ENCODE data around the gene BCAP29. TPM values are rescaled to one million over a fixed set of nuclear protein-coding genes. Genes with fewer than 3 reads are reported as not detected.
"Not testable (repeated sequence)": the region's sequence is repeated elsewhere in the genome, so short reads cannot be mapped to it uniquely, and the experiment has no call there.

Gene BCAP29, protein sequence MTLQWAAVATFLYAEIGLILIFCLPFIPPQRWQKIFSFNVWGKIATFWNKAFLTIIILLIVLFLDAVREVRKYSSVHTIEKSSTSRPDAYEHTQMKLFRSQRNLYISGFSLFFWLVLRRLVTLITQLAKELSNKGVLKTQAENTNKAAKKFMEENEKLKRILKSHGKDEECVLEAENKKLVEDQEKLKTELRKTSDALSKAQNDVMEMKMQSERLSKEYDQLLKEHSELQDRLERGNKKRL
- total RNA-seq, result 12.0 TPM

DNA sequence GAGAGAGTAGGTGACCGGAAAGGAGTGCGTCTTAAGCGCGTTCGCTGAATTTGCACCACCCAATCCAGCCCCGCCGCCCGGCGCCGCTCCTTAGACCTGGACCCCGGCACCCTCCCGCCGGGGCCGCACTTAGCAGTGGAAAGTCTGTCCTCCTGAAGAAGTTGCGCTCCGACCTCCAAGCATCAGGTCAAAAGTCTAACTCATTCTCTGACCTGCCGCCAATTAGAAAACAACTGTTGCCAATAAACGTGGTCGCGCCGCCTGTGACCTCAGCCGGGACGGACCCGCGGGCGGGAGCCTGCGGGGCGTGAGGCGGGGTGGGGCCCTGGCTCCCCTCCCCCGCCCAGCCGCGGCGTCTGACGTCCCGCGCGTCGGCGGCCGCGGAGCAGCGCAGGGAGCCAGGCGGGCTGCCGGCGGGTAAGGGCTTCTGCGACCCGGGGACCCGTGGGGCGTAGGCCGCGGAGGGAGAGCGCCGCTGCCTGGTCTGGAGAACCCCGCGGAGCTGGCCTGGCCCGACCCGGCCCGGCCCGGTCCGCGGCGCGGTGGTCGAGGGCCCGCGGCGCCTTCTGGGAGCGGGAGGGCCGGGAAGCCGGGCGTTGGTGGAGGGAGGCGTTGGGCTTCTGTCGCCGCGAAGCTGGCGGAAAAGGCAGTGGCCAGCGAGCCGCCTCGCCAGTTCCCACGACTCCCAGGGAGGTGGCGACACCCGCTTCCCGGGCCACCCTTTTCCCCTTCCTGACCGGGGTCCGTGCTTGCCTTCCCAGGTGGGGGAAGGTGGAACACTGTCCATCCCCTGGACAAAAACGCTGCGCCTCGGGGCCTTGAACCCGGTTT lies at the start of gene BCAP29:
Gene BCAP29 (plus strand): TSS at position 362 of the 831 bp plus-strand sequence. CDS start 527 bp downstream, outside the sequence.
- peaks cover 6 to 11% (median 6%) of the 10 kb centered on the region in 3 donors for H3K4me1 ChIP-seq (ENCODE audit: control insufficient read depth in 3 of 3, insufficient read depth in 3 of 3, low read length in 3 of 3)
- peak within 1 kb of the TSS; percentile 89 to 94 (median 94) for H3K9ac ChIP-seq (ENCODE audit: low read depth in 1 of 3, low read length in 3 of 3)
- H3K4me3 ChIP-seq (ENCODE audit: low read length in 3 of 3), result peak within 1 kb of the TSS; percentile 68 to 86 (median 83)
- peak within 1 kb of the TSS; percentile 92 for H3K27ac ChIP-seq (ENCODE audit: low read depth, low read length)
- H3K36me3 ChIP-seq (ENCODE audit: control insufficient read depth in 3 of 3, insufficient read depth in 3 of 3, low read length in 3 of 3), result peaks cover 3 to 13% (median 5%) of the 10 kb centered on the region in 3 donors
- H3K27me3 ChIP-seq (ENCODE audit: control insufficient read depth in 3 of 3, insufficient read depth in 3 of 3, low read length in 3 of 3), result no peaks in the 10 kb centered on the region
- H3K9me3 ChIP-seq (ENCODE audit: control insufficient read depth in 3 of 3, low read length in 3 of 3), result no peaks in the 10 kb centered on the region

DNA sequence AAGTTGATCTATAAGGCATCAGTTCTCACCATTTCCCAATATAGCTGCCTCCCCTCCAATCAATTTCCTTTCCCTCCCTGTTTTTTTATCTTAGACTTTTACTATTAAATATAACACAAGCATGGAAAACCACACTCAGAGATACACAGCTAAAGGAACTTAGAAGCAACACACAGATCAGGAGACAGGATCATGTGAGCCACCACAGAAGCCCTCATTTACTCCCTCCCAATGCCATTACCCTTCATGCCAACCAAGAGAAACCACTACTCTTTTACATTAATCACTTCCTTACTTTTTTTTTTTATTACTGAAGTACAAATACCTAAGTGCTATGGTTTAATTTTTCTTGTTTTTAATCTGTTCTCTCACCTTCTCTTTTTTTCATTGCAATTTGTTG lies 49.3 kb upstream of the BCAP29 start:
- H3K9me3 ChIP-seq (ENCODE audit: control insufficient read depth in 3 of 3, low read length in 3 of 3), result no peaks in the 10 kb centered on the region

DNA sequence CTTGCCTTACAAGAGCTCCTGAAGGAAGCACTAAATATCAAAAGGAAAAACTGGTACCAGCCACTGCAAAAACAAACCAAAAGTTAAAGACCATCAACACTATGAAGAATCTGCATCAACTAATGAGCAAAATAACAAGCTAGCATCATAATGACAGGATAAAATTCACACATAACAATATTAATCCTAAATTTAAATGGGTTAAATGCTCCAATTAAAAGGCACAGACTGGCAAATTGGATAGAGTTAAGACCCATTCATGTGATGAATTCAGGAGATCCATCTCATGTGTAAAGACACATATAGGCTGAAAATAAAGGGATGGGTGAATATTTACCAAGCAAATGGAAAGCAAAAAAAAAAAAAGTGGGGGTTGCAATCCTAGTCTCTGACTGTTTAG lies 45.9 kb upstream of the BCAP29 start:
- Histone ChIP-seq H3K27me3 (ENCODE audit: control insufficient read depth in 3 of 3, insufficient read depth in 3 of 3, low read length in 3 of 3) (no peaks in the 10 kb centered on the region), H3K36me3 (ENCODE audit: control insufficient read depth in 3 of 3, insufficient read depth in 3 of 3, low read length in 3 of 3) (peaks cover 0 to 4% (median 2%) of the 10 kb centered on the region in 3 donors), H3K4me1 (ENCODE audit: control insufficient read depth in 3 of 3, insufficient read depth in 3 of 3, low read length in 3 of 3) (peaks cover 2 to 4% (median 2%) of the 10 kb centered on the region in 3 donors), H3K4me3 (ENCODE audit: low read length in 3 of 3) (no peak overlapping the region), H3K9me3 (ENCODE audit: control insufficient read depth in 3 of 3, low read length in 3 of 3) (no peaks in the 10 kb centered on the region), H3K27ac (ENCODE audit: low read depth, low read length) (no peak overlapping the region), H3K9ac (ENCODE audit: low read depth in 1 of 3, low read length in 3 of 3) (no peak overlapping the region)

More for the DNA sequence above, 49.3 kb upstream of the BCAP29 start:
- Histone ChIP-seq H3K9ac (ENCODE audit: low read depth in 1 of 3, low read length in 3 of 3) (no peak overlapping the region), H3K4me3 (ENCODE audit: low read length in 3 of 3) (no peak overlapping the region), H3K4me1 (ENCODE audit: control insufficient read depth in 3 of 3, insufficient read depth in 3 of 3, low read length in 3 of 3) (peaks cover 2 to 4% (median 2%) of the 10 kb centered on the region in 3 donors), H3K36me3 (ENCODE audit: control insufficient read depth in 3 of 3, insufficient read depth in 3 of 3, low read length in 3 of 3) (peaks cover 0 to 5% (median 3%) of the 10 kb centered on the region in 3 donors), H3K27ac (ENCODE audit: low read depth, low read length) (no peak overlapping the region), H3K27me3 (ENCODE audit: control insufficient read depth in 3 of 3, insufficient read depth in 3 of 3, low read length in 3 of 3) (no peaks in the 10 kb centered on the region)

DNA sequence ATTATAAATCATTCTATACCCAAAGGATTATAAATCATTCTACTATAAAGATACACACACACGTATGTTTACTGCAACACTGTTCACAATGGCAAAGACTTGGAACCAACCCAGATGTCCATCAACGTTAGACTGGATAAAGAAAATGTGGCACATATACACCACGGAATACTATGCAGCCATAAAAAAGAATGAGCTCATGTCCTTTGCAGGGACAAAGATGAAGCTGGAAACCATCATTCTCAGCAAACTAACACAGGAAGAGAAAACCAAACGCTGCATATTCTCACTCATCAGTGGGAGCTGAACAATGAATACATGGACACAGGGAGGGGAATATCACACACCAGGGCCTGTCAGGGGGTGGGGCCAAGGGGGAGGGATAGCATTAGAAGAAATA lies 42.8 kb upstream of the BCAP29 start:
- not testable (repeated sequence) for H3K9me3 ChIP-seq (ENCODE audit: control insufficient read depth in 3 of 3, low read length in 3 of 3); H3K4me1 ChIP-seq (ENCODE audit: control insufficient read depth in 3 of 3, insufficient read depth in 3 of 3, low read length in 3 of 3); H3K27me3 ChIP-seq (ENCODE audit: control insufficient read depth in 3 of 3, insufficient read depth in 3 of 3, low read length in 3 of 3); H3K4me3 ChIP-seq (ENCODE audit: low read length in 3 of 3); H3K36me3 ChIP-seq (ENCODE audit: control insufficient read depth in 3 of 3, insufficient read depth in 3 of 3, low read length in 3 of 3); H3K9ac ChIP-seq (ENCODE audit: low read depth in 1 of 3, low read length in 3 of 3); H3K27ac ChIP-seq (ENCODE audit: low read depth, low read length)

DNA sequence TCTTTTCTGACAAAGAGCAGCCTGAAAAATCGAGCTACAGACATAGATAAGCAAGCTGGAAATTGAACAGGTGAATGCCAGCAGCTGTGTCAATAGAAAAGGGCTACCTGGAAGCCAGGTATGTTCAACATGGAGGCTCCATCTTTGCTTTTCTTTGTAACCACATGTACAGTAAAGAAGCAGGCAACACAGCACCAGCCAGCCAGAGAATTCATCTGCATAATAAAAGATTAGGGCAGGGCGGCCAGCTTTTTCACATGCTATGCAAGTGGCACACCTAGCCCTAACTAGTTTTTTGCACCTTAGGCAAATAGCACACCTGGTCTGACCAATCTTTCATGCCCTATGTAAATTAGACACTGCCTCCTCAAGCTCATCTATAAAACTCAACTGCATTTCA lies 42.0 kb upstream of the BCAP29 start:
- H3K36me3 ChIP-seq (ENCODE audit: control insufficient read depth in 3 of 3, insufficient read depth in 3 of 3, low read length in 3 of 3), result peaks cover 0 to 4% (median 2%) of the 10 kb centered on the region in 3 donors
- H3K9me3 ChIP-seq (ENCODE audit: control insufficient read depth in 3 of 3, low read length in 3 of 3), result no peaks in the 10 kb centered on the region
- H3K27ac ChIP-seq (ENCODE audit: low read depth, low read length), result no peak overlapping the region
- H3K4me1 ChIP-seq (ENCODE audit: control insufficient read depth in 3 of 3, insufficient read depth in 3 of 3, low read length in 3 of 3), result no peaks in the 10 kb centered on the region
- no peak overlapping the region for H3K9ac ChIP-seq (ENCODE audit: low read depth in 1 of 3, low read length in 3 of 3)
- H3K4me3 ChIP-seq (ENCODE audit: low read length in 3 of 3), result no peak overlapping the region
- H3K27me3 ChIP-seq (ENCODE audit: control insufficient read depth in 3 of 3, insufficient read depth in 3 of 3, low read length in 3 of 3), result no peaks in the 10 kb centered on the region

DNA sequence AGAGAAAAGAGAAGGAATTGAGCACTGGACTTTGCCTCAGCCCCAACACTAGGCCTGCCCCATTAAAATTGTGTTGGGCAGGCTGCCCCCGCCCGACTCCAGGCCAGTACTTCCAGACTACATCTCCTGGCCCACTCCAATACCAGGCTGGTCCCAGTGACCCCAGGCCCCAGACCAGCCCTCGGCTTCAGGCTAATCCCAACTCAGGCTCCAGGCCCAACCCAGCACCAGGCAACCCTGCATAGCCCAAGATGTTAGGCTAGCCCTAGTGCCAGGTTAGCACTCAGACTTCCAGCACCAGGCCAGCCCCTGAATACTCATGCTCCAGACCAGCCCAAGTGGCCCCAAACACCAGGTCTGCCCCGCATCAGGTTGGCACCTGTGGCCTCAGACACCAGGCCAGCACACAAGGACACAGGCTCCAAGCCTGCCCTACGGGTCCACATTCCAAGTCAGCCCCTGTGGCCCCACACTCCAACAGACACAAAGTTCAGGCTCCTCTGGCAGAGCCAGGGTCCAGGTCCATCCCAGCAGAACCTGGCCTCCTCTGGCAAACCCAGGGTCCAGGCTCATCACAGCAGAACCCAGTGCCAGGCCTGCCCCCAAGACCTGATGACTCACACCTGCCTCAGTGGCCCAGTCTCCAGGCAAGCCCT lies 36.6 kb upstream of the BCAP29 start:
- Histone ChIP-seq H3K27me3 (ENCODE audit: control insufficient read depth in 3 of 3, insufficient read depth in 3 of 3, low read length in 3 of 3) (no peaks in the 10 kb centered on the region), H3K4me3 (ENCODE audit: low read length in 3 of 3) (no peak overlapping the region), H3K9me3 (ENCODE audit: control insufficient read depth in 3 of 3, low read length in 3 of 3) (peaks cover 0 to 4% (median 0%) of the 10 kb centered on the region in 3 donors), H3K9ac (ENCODE audit: low read depth in 1 of 3, low read length in 3 of 3) (no peak overlapping the region), H3K27ac (ENCODE audit: low read depth, low read length) (no peak overlapping the region), H3K36me3 (ENCODE audit: control insufficient read depth in 3 of 3, insufficient read depth in 3 of 3, low read length in 3 of 3) (peaks cover 4 to 14% (median 4%) of the 10 kb centered on the region in 3 donors), H3K4me1 (ENCODE audit: control insufficient read depth in 3 of 3, insufficient read depth in 3 of 3, low read length in 3 of 3) (no peaks in the 10 kb centered on the region)

DNA sequence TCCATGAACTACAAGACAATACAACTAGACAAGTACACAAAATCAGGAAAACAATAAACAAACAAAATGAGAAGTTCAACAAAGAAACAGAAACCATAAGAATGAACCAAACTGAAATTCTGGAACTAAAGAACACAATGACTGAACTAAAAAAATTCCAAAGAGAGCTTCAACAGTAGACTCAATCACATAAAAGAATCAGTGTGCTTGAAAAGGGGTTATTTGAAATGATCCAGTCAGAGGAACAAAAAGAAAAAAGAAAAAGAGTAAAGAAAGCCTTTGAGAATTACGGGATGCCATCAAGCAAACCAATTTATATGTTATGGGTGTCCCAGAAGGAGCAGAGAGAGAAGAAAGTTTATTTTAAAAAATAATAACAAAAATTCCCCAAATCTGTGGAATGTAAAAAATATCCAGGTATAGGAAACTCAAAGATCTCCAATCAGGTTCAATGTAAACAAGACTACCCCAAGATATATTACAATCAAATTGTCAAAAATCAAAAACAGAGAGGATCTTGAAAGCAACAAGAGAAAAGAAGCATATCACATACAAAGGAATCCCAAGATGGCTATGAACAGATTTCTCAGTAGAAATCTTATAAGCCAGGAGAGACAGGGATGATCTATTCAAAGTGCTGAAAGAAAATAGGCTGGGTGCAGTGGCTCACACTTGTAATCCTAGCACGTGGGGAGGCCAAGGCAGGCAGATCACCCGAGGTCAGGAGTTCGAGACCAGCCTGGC lies 35.0 kb upstream of the BCAP29 start:
- peaks cover 4 to 16% (median 4%) of the 10 kb centered on the region in 3 donors for H3K36me3 ChIP-seq (ENCODE audit: control insufficient read depth in 3 of 3, insufficient read depth in 3 of 3, low read length in 3 of 3)
- no peaks in the 10 kb centered on the region for H3K4me1 ChIP-seq (ENCODE audit: control insufficient read depth in 3 of 3, insufficient read depth in 3 of 3, low read length in 3 of 3)
- H3K9me3 ChIP-seq (ENCODE audit: control insufficient read depth in 3 of 3, low read length in 3 of 3), result peaks cover 0 to 4% (median 0%) of the 10 kb centered on the region in 3 donors
- no peaks in the 10 kb centered on the region for H3K27me3 ChIP-seq (ENCODE audit: control insufficient read depth in 3 of 3, insufficient read depth in 3 of 3, low read length in 3 of 3)
- H3K4me3 ChIP-seq (ENCODE audit: low read length in 3 of 3), result no peak overlapping the region
- no peak overlapping the region for H3K27ac ChIP-seq (ENCODE audit: low read depth, low read length)
- no peak overlapping the region for H3K9ac ChIP-seq (ENCODE audit: low read depth in 1 of 3, low read length in 3 of 3)

DNA sequence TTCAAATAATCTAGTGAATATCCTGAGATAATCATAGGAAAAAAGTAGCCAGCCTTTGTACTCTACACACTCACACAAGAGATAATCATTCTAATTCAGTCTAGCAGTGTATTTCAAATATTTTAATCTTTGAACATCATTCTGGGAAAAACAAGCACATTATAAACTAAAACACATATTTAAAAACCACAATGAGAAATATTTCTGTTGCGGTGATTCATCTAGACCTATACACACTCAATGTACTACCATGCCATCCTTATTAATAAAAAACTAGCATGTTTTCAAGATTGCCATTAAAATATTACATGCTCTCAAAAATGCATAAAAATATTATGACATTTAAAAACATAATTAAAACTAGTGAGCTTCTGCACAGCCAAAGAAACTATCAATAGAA lies 28.1 kb upstream of the BCAP29 start:
- Histone ChIP-seq H3K27me3 (ENCODE audit: control insufficient read depth in 3 of 3, insufficient read depth in 3 of 3, low read length in 3 of 3) (no peaks in the 10 kb centered on the region), H3K4me1 (ENCODE audit: control insufficient read depth in 3 of 3, insufficient read depth in 3 of 3, low read length in 3 of 3) (no peaks in the 10 kb centered on the region), H3K9me3 (ENCODE audit: control insufficient read depth in 3 of 3, low read length in 3 of 3) (no peaks in the 10 kb centered on the region), H3K27ac (ENCODE audit: low read depth, low read length) (no peak overlapping the region), H3K36me3 (ENCODE audit: control insufficient read depth in 3 of 3, insufficient read depth in 3 of 3, low read length in 3 of 3) (peaks cover 8 to 23% (median 11%) of the 10 kb centered on the region in 3 donors), H3K4me3 (ENCODE audit: low read length in 3 of 3) (no peak overlapping the region), H3K9ac (ENCODE audit: low read depth in 1 of 3, low read length in 3 of 3) (no peak overlapping the region)

DNA sequence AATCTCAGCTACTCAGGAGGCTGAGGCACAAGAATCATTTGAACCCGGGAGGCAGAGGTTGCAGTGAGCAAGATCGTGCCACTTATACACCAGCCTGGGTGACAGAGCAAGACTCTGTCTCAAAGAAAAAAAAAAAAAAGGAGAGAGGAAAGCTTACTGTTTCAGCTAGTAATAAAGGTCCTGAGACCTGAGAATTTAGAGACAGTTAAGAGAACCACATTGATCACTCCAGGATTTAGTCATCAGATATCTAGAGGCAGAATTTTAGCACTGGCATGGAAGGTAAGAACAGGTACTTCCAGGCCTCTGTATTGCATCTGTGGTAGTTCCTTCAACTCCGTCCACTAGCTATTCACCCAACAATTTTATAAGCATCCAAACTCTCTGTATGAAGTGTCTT lies 24.2 kb upstream of the BCAP29 start:
- no peaks in the 10 kb centered on the region for H3K27me3 ChIP-seq (ENCODE audit: control insufficient read depth in 3 of 3, insufficient read depth in 3 of 3, low read length in 3 of 3)
- H3K27ac ChIP-seq (ENCODE audit: low read depth, low read length), result no peak overlapping the region
- H3K4me3 ChIP-seq (ENCODE audit: low read length in 3 of 3), result no peak overlapping the region
- H3K9me3 ChIP-seq (ENCODE audit: control insufficient read depth in 3 of 3, low read length in 3 of 3), result no peaks in the 10 kb centered on the region
- peaks cover 0 to 7% (median 3%) of the 10 kb centered on the region in 3 donors for H3K4me1 ChIP-seq (ENCODE audit: control insufficient read depth in 3 of 3, insufficient read depth in 3 of 3, low read length in 3 of 3)
- H3K36me3 ChIP-seq (ENCODE audit: control insufficient read depth in 3 of 3, insufficient read depth in 3 of 3, low read length in 3 of 3), result peaks cover 4 to 24% (median 14%) of the 10 kb centered on the region in 3 donors
- no peak overlapping the region for H3K9ac ChIP-seq (ENCODE audit: low read depth in 1 of 3, low read length in 3 of 3)
